ENCODE data around the gene RDH5. TPM values are rescaled to one million over a fixed set of nuclear protein-coding genes. Genes with fewer than 3 reads are reported as not detected.

The RDH5 gene
- total RNA-seq, 1 donor from 2014 or later = 16.5 TPM

- POLR2A ChIA-PET = interaction anchor here (0.6 to 2.0 kb wide), 13 partner anchors 8 to 660 kb away, joined by 3 to 29 read pairs (median 5); partner anchors contain the start of genes CD63, DNAJC14, ITGA7 and SMARCC2
- peaks cover 2% of the 10 kb centered on the region for H3K27me3 Mint-ChIP-seq
- CTCF ChIA-PET = interaction anchor here (1.2 to 4.8 kb wide), 6 partner anchors 10 to 223 kb away, joined by 4 to 29 read pairs (median 5); no protein-coding TSS in a partner anchor
- H3K9me3 Mint-ChIP-seq = no peaks in the 10 kb centered on the region
- peaks cover 34% of the 10 kb centered on the region for H3K4me1 Mint-ChIP-seq
- H3K4me3 Mint-ChIP-seq = peak overlapping the region; percentile 92
- ATAC-seq (ENCODE audit: low read depth) (no peak), DNase-seq (no peak)
- peak overlapping the region; percentile 91 for H3K27ac Mint-ChIP-seq
- TF ChIP-seq CTCF (IDR thresholded peaks at IDR 0.05) = no peak
- H3K36me3 Mint-ChIP-seq (ENCODE audit: low read depth) = peaks cover 15% of the 10 kb centered on the region
- intact Hi-C loops (cut with micrococcal nuclease) = loop anchor here (1.0 to 2.0 kb wide), 3 partner anchors 13 to 325 kb away; partner anchors contain the start of genes CD63 and RPS26
These were observed 3.6 kb upstream of the RDH5 start for GRCh38 chr12:55716582-55716957.

GRCh38 chr12:55717011-55718007 is 2.9 kb upstream of the RDH5 start:
- DNase-seq (no peak), ATAC-seq (ENCODE audit: low read depth) (no peak)
- Mint-ChIP-seq H3K36me3 (ENCODE audit: low read depth) (peaks cover 15% of the 10 kb centered on the region), H3K27ac (peak overlapping the region; percentile 91), H3K9me3 (no peaks in the 10 kb centered on the region), H3K4me3 (peak overlapping the region; percentile 92), H3K27me3 (peaks cover 2% of the 10 kb centered on the region), H3K4me1 (peaks cover 34% of the 10 kb centered on the region)
- CTCF ChIA-PET = interaction anchor here (1.7 to 4.8 kb wide), 4 partner anchors 11 to 222 kb away, joined by 4 to 29 read pairs (median 10); no protein-coding TSS in a partner anchor
- no peak for TF ChIP-seq CTCF (IDR thresholded peaks at IDR 0.05)
- POLR2A ChIA-PET = interaction anchor here (0.6 to 3.9 kb wide), 5 partner anchors 12 to 968 kb away, joined by 3 to 16 read pairs (median 5); partner anchors contain the start of genes CD63 and RAB5B
- intact Hi-C loops (cut with micrococcal nuclease) = loop anchor here (2.0 kb wide), 1 partner anchor 71 kb away; no protein-coding TSS in a partner anchor

- Mint-ChIP-seq H3K27ac (peak overlapping the region; percentile 30), H3K27me3 (peaks cover 2% of the 10 kb centered on the region), H3K36me3 (ENCODE audit: low read depth) (peaks cover 15% of the 10 kb centered on the region), H3K4me1 (peaks cover 34% of the 10 kb centered on the region), H3K9me3 (no peaks in the 10 kb centered on the region), H3K4me3 (peak overlapping the region; percentile 92)
- POLR2A ChIA-PET = interaction anchor here (1.3 to 3.9 kb wide), 2 partner anchors 12 to 256 kb away, joined by 3 to 14 read pairs; partner anchors contain the start of genes CD63 and RAB5B
- TF ChIP-seq CTCF (IDR thresholded peaks at IDR 0.05) = no peak
- ATAC-seq (ENCODE audit: low read depth) (no peak), DNase-seq (no peak)
- CTCF ChIA-PET = interaction anchor here (1.7 to 4.8 kb wide), 3 partner anchors 11 to 62 kb away, joined by 4 to 29 read pairs (median 15); no protein-coding TSS in a partner anchor
- intact Hi-C loops (cut with micrococcal nuclease) = no loop called here
These were observed 2.2 kb upstream of the RDH5 start for GRCh38 chr12:55718015-55718414.

GRCh38 chr12:55718624-55719275 is 1.4 kb upstream of the RDH5 start:
- Mint-ChIP-seq H3K4me3 (no peak overlapping the region), H3K9me3 (no peaks in the 10 kb centered on the region), H3K4me1 (peaks cover 34% of the 10 kb centered on the region), H3K27me3 (peaks cover 2% of the 10 kb centered on the region), H3K36me3 (ENCODE audit: low read depth) (peaks cover 17% of the 10 kb centered on the region), H3K27ac (no peak overlapping the region)
- TF ChIP-seq CTCF (IDR thresholded peaks at IDR 0.05) = no peak
- CTCF ChIA-PET = interaction anchor here (1.7 to 4.8 kb wide), 3 partner anchors 12 to 62 kb away, joined by 4 to 29 read pairs (median 15); no protein-coding TSS in a partner anchor
- DNase-seq (no peak), ATAC-seq (ENCODE audit: low read depth) (no peak)
- intact Hi-C loops (cut with micrococcal nuclease) = no loop called here
- POLR2A ChIA-PET = interaction anchor here (3.9 kb wide), 1 partner anchor 11 kb away, joined by 14 read pairs; the partner anchor contains the start of gene CD63
